Peyer's patch (tissue), 4 donors: ENCODE measurements around the gene POLR3GL.
A peak's percentile ranks its signal among the peaks of the same experiment; 100 is the strongest.

Source experiments
- POLR2A ChIP-seq, 2 donors: fragments of 450-650 bp; IDR thresholded peaks; one replicate each; pipeline ENCODE4 v1.5.1; 2017; ENCODE audit warnings: antibody characterized with exemption in 2 of 2, mild to moderate bottlenecking in 2 of 2, moderate library complexity in 2 of 2
- TF ChIP-seq, protein P1 (sequence below), 6 experiments: fragments of 450-650 bp in 4 of 6; fragments of 200-600 bp in 2 of 6; sonication (generic) in 1 of 6; IDR thresholded peaks; one replicate each; pipeline ENCODE4 v1.5.1; 2017 to 2019; ENCODE audit warnings: antibody characterized with exemption in 6 of 6, mild to moderate bottlenecking in 3 of 6, moderate library complexity in 1 of 6

DNA sequence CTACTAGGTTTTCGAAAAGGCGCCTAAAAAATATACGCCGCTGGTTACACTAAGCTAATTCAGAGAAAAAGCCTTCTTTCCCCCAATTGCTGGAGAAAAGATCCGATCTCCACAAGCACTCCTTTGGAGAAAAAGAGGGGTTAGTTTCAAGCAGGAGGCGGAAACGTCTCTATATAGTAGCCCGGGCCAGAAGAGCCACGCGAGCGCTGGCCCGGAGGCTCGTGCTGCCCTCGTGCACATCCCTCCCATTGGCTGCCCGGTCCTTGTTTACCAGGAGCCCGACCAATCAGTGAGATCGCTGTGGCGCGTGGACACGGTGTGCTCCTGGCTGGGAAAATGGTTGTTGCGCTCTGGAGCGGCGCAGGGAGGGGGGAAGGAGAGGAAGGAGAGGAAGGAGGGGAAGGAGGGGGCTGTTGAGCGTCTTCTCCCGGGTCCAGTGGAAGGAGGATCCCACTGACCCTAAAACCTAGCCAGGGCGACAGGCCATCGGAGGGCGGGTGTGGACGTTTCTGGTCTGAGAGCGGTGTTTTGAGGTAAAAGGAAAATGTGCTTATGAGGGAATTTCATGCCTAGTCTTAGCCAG is 32.0 kb downstream of the POLR3GL start, which contains the start of gene TXNIP:
- TF ChIP-seq POLR2A (IDR thresholded peaks at IDR 0.05) = peak; percentile 99
- TF ChIP-seq, protein P1, sequence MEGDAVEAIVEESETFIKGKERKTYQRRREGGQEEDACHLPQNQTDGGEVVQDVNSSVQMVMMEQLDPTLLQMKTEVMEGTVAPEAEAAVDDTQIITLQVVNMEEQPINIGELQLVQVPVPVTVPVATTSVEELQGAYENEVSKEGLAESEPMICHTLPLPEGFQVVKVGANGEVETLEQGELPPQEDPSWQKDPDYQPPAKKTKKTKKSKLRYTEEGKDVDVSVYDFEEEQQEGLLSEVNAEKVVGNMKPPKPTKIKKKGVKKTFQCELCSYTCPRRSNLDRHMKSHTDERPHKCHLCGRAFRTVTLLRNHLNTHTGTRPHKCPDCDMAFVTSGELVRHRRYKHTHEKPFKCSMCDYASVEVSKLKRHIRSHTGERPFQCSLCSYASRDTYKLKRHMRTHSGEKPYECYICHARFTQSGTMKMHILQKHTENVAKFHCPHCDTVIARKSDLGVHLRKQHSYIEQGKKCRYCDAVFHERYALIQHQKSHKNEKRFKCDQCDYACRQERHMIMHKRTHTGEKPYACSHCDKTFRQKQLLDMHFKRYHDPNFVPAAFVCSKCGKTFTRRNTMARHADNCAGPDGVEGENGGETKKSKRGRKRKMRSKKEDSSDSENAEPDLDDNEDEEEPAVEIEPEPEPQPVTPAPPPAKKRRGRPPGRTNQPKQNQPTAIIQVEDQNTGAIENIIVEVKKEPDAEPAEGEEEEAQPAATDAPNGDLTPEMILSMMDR (IDR thresholded peaks at IDR 0.05) = no peak
